Coronary artery (tissue), 2 donors: Measurements from ENCODE around the gene KLRF2.

Source experiments
- DNase-seq: peaks from one replicate; pipeline ENCODE4 v3.0.0-alpha.2; 2017; ENCODE audit warnings: low spot score
- H3K27ac ChIP-seq, 2 donors: fragments of 200-600 bp; sonication (generic); one replicate each; pipeline ENCODE4 v1.5.1; 2016 to 2019
- H3K4me3 ChIP-seq: fragments of 200-600 bp; sonication (generic); 2 replicates; pipeline ENCODE4 v1.5.1; 2016; ENCODE audit warnings: mild to moderate bottlenecking, moderate library complexity
- CTCF ChIP-seq: fragments of 200-600 bp; sonication (generic); IDR thresholded peaks from one replicate; pipeline ENCODE4 v1.5.1; 2019; ENCODE audit warnings: antibody characterized with exemption

The KLRF2 gene

GRCh38 chr12:9856894-9857293 lies 24.4 kb upstream of the KLRF2 start:
- no peak for TF ChIP-seq CTCF
- H3K4me3 ChIP-seq = no peak overlapping the region
- DNase-seq = no peak
- no peak overlapping the region for H3K27ac ChIP-seq

- DNase-seq = no peak
- H3K4me3 ChIP-seq = no peak overlapping the region
- TF ChIP-seq CTCF = no peak
- no peak overlapping the region for H3K27ac ChIP-seq
These were observed 23.2 kb upstream of the KLRF2 start for GRCh38 chr12:9858135-9858534.

- DNase-seq = no peak
- no peak for TF ChIP-seq CTCF
- Histone ChIP-seq H3K27ac (no peak overlapping the region), H3K4me3 (peak overlapping the region; percentile 21)
These were observed 16.2 kb upstream of the KLRF2 start for GRCh38 chr12:9864913-9865675.

GRCh38 chr12:9866860-9867269 lies 14.4 kb upstream of the KLRF2 start:
- Histone ChIP-seq H3K4me3 (peak overlapping the region; percentile 67), H3K27ac (peak overlapping the region in 1 of 2 donors; percentile 39)
- no peak for TF ChIP-seq CTCF
- no peak for DNase-seq

- TF ChIP-seq CTCF = no peak
- H3K4me3 ChIP-seq = peak overlapping the region; percentile 67
- DNase-seq = no peak
- H3K27ac ChIP-seq = peak overlapping the region; percentile 12 to 67
These were observed 13.8 kb upstream of the KLRF2 start for GRCh38 chr12:9867531-9867930.

GRCh38 chr12:9868311-9868801 lies 12.9 kb upstream of the KLRF2 start:
- DNase-seq = no peak
- TF ChIP-seq CTCF = no peak
- Histone ChIP-seq H3K4me3 (peak overlapping the region; percentile 67), H3K27ac (peak overlapping the region; percentile 63 to 67)

- Histone ChIP-seq H3K4me3 (peak overlapping the region; percentile 67), H3K27ac (peak overlapping the region; percentile 63 to 67)
- TF ChIP-seq CTCF = no peak
- DNase-seq = no peak
These were observed 12.4 kb upstream of the KLRF2 start for GRCh38 chr12:9868951-9869306.
